Cardiac fibroblast (primary cell): ENCODE results near the gene TCEANC2.
"Not testable (repeated sequence)": the region's sequence is repeated elsewhere in the genome, so short reads cannot be mapped to it uniquely, and the experiment has no call there.

Experiments
- DNase-seq, 2 donors: peaks; one replicate each; pipeline versions ENCODE4 v3.0.0 to v3.0.0-alpha.2; 2010; ENCODE audit warnings: low read depth in 2 of 2
- H3K4me3 ChIP-seq, 2 donors: replicated peaks in 1 of 2; 1 replicate in 1 of 2; 2 replicates in 1 of 2; pipeline ENCODE4 v1.5.1; 2011; ENCODE audit warnings: low read depth in 2 of 2, low read length in 2 of 2, mild to moderate bottlenecking in 2 of 2, moderate library complexity in 1 of 2
- TF ChIP-seq, protein P1 (sequence below): IDR thresholded peaks from one replicate; pipeline ENCODE4 v1.5.1; 2011; ENCODE audit warnings: low read depth, mild to moderate bottlenecking, low read length, inconsistent platforms

TCEANC2 gene

DNA sequence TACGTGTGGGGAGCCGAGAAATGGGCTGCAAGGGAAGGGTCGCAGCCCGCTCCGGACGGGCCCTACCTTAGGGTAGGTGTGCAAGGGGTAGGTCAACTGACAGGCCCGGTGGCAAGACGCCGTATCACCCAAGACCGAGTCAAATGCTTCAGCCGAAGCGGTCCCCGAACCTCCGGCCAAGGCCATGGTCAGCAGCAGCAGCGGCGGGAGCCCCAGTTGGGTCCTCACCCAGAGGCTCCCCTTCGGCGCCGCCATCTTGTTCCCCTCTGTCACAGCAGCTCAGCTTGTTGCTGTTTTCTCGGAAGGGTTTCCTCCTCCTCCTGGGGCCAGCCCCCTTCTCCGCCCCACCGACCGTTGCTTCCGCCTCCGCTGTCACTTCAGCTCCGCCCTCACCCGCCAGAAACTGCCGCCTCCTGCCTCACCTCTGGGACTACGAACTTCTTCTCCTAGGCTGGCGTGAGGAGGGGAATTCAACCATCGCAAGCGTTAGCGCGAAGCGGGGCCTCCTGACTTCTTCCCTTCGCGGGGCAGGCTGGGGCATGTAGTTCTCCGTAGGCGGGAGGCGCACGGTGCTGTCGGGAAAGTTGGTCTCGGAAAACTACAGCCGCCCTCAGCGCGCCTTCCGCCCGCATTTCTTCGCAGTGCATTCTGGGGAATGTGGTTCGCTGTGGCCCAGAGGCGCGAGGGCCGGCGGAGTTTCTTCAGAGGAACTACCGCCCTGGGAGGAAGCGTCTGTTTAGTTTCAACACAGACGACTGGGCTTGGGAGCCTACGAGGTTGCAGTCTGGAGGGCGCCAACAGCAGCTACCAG is at the start of gene TCEANC2, which contains the start of gene TMEM59:
TSS of gene TCEANC2 (plus strand) at position 675 of the 811 bp plus-strand sequence. CDS start 815 bp downstream, outside the sequence.
TSS of gene TMEM59 (minus strand) at position 271 of the 811 bp plus-strand sequence. CDS start at position 255, 16 bp downstream.
- peak within 1 kb of the TSS; percentile 88 to 98 for H3K4me3 ChIP-seq
- DNase-seq: peak; percentile 99
- TF ChIP-seq, protein P1, sequence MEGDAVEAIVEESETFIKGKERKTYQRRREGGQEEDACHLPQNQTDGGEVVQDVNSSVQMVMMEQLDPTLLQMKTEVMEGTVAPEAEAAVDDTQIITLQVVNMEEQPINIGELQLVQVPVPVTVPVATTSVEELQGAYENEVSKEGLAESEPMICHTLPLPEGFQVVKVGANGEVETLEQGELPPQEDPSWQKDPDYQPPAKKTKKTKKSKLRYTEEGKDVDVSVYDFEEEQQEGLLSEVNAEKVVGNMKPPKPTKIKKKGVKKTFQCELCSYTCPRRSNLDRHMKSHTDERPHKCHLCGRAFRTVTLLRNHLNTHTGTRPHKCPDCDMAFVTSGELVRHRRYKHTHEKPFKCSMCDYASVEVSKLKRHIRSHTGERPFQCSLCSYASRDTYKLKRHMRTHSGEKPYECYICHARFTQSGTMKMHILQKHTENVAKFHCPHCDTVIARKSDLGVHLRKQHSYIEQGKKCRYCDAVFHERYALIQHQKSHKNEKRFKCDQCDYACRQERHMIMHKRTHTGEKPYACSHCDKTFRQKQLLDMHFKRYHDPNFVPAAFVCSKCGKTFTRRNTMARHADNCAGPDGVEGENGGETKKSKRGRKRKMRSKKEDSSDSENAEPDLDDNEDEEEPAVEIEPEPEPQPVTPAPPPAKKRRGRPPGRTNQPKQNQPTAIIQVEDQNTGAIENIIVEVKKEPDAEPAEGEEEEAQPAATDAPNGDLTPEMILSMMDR: no peak

DNA sequence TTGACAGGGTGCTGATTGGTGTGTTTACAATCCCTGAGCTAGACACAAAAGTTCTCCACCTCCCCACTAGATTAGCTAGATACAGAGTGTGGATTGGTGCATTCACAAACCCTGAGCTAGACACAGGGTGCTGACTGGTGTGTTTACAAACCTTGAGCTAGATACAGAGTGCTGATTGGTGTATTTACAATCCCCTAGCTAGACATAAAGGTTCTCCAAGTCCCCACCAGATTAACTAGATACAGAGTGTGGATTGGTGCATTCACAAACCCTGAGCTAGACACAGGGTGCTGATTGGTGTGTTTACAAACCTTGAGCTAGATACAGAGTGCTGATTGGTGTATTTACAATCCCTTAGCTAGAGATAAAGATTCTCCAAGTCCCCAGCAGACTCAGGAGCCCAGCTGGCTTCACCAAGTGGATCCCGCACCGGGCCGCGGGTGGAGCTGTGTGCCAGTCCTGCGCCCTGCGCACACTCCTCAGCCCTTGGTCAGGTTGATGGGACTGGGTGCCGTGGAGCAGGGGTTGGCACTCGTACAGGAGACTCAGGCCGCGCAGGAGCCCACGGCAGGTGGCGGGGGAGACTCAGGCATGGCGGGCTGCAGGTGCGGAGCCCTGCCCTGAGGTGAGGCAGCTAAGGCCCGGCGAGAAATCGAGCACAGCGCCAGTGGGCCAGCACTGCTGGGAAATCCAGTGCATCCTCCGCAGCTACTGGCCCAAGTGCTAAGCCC is 49.5 kb upstream of the TCEANC2 start:
- not testable (repeated sequence) for H3K4me3 ChIP-seq, DNase-seq

DNA sequence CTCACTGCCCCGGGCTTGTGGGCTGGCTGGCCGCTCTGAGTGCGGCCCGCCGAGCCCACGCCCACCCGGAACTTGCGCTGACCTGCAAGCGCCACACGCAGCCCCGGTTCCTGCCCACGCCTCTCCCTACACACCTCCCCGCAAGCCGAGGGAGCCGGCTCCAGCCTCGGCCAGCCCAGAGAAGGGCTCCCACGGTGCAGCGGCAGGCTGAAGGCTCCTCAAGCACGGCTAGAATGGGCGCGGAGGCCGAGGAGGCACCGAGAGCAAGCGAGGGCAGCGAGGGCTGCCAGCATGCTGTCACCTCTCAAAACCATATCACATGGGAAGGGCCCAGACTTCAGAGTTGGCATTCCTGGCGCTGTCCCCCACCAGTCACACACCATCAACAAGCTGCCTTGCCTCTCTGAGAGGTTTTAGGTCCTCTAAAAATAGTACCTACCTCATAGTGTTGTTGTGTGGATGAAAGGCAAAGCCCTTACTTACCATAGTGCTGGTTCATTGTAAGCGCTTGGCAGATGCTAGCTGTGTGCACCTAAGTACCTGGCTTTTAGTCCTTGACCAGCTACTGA is 48.8 kb upstream of the TCEANC2 start:
- H3K4me3 ChIP-seq: no peak overlapping the region
- TF ChIP-seq, protein P1: no peak
- DNase-seq: no peak

DNA sequence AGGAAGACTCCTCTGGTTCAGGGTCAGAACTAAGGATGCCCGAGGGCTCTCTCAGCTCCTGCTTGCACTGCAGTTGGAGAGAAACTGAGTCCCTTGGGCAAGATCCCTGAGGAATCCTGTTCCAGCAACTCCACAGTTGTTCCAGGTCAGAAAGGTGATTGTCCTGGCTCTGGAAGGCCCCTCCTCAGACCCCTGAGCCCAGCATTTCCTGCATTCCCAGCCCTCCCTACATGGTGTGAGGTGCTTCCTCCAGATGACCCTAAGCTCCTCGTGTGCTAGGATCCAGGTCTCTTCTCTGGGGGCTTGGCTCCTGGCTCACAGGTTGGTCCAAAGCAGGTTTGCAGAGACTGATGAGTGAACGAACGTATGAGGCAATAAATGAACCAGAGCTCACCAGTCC is 46.9 kb upstream of the TCEANC2 start:
- H3K4me3 ChIP-seq: no peak overlapping the region
- TF ChIP-seq, protein P1: no peak
- DNase-seq: no peak

DNA sequence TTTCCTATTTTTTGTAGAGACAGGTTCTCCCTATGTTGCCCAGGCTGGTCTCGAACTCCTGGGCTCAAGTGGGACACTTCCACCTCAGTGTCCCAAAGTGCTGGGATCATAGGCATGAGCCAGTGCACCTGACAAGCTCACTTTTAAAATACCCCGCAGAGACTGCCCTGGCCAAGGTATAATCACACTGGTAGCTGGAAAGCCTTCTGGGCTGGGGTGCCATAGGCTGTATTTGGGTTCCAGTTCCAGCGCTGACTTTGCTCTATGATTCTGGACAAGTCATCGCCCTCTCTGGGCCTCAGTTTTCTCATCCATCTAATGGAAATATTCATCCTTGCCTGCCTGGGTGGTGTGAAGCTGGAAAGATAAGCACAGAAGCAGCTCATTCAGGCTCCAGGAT is 45.8 kb upstream of the TCEANC2 start:
- TF ChIP-seq, protein P1: no peak
- H3K4me3 ChIP-seq: no peak overlapping the region
- no peak for DNase-seq

DNA sequence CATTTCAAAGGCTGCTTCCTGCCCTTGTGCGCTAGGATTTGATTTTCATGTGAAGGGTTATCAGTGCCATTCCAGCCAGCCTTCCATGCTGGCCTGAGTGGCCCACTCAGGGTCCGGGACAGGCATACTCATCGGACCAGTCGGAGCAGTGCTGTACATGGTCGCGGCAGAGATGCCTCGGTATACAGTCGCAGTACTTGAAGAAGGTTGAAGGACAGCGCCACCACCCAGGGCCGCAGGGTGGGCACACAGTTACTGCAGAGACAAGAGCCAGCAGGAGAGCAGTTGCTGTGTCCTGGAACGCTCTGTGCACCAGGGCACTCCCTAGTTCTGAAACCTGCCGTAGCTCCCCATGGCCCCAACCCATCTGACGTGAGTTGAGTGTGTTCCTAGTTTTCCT is 44.5 kb upstream of the TCEANC2 start:
- TF ChIP-seq, protein P1: no peak
- no peak overlapping the region for H3K4me3 ChIP-seq
- DNase-seq: no peak

DNA sequence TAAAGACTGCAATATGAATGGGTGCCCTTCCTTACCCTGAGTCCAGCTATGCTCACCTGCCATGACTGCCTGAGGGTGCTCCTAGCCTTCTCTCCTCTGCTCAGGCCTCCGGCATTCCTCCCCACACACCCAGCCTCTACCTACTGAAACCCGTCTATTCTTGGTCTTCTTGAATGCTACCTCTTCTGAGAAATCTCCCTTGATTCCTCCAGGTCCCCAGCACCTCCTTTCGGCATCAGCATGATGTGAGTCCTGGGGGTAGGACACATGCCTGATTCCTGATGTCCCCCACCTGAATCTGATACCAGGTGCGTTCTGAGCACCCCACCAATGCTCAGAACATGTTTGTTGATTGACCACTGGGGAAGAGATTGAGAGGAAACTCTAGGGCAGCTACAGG is 44.0 kb upstream of the TCEANC2 start:
- H3K4me3 ChIP-seq: no peak overlapping the region
- no peak for DNase-seq
- TF ChIP-seq, protein P1: no peak
